Subcutaneous abdominal adipose tissue (tissue), 5 donors: ENCODE results near the gene OOEP.
"Not testable (repeated sequence)": the region's sequence is repeated elsewhere in the genome, so short reads cannot be mapped to it uniquely, and the experiment has no call there.

Experiments
- H3K27ac ChIP-seq: one replicate; pipeline ENCODE4 v1.7.0; 2013; ENCODE audit warnings: low read depth, mild to moderate bottlenecking, inconsistent platforms, low read length, moderate library complexity
- H3K27me3 ChIP-seq, 5 donors: one replicate each; pipeline ENCODE4 v1.7.0; 2013; ENCODE audit warnings: low read length in 5 of 5, inconsistent platforms in 1 of 5; ENCODE audit not compliant: control insufficient read depth in 5 of 5, insufficient read depth in 4 of 5
- H3K36me3 ChIP-seq, 5 donors: one replicate each; pipeline ENCODE4 v1.7.0; 2013; ENCODE audit warnings: low read length in 5 of 5; ENCODE audit not compliant: control insufficient read depth in 5 of 5, insufficient read depth in 5 of 5
- H3K4me1 ChIP-seq, 5 donors: one replicate each; pipeline ENCODE4 v1.7.0; 2013; ENCODE audit warnings: low read length in 5 of 5, mild to moderate bottlenecking in 3 of 5, moderate library complexity in 1 of 5; ENCODE audit not compliant: control insufficient read depth in 5 of 5, insufficient read depth in 5 of 5
- H3K4me3 ChIP-seq, 5 donors: one replicate each; pipeline ENCODE4 v1.7.0; 2013; ENCODE audit warnings: low read length in 5 of 5, low read depth in 1 of 5
- H3K9ac ChIP-seq, 5 donors: one replicate each; pipeline ENCODE4 v1.7.0; 2013; ENCODE audit warnings: low read length in 5 of 5, mild to moderate bottlenecking in 4 of 5, moderate library complexity in 3 of 5
- H3K9me3 ChIP-seq, 5 donors: one replicate each; pipeline ENCODE4 v1.7.0; 2013; ENCODE audit warnings: low read length in 5 of 5; ENCODE audit not compliant: control insufficient read depth in 5 of 5
- donor health status: healthy.
- donor health status: healthy.
- donor health status: healthy.
- donor health status: healthy.
- donor health status: healthy.

The OOEP gene

GRCh38 chr6:73389854-73390253, 20.2 kb upstream of the OOEP start:
- no peaks in the 10 kb centered on the region for H3K9me3 ChIP-seq
- H3K27ac ChIP-seq: no peak overlapping the region
- H3K9ac ChIP-seq: no peak overlapping the region
- no peaks in the 10 kb centered on the region for H3K36me3 ChIP-seq
- no peak overlapping the region for H3K4me3 ChIP-seq
- H3K27me3 ChIP-seq: peaks cover 0 to 3% (median 0%) of the 10 kb centered on the region in 5 donors
- peaks cover 2 to 12% (median 8%) of the 10 kb centered on the region in 5 donors for H3K4me1 ChIP-seq

DNA sequence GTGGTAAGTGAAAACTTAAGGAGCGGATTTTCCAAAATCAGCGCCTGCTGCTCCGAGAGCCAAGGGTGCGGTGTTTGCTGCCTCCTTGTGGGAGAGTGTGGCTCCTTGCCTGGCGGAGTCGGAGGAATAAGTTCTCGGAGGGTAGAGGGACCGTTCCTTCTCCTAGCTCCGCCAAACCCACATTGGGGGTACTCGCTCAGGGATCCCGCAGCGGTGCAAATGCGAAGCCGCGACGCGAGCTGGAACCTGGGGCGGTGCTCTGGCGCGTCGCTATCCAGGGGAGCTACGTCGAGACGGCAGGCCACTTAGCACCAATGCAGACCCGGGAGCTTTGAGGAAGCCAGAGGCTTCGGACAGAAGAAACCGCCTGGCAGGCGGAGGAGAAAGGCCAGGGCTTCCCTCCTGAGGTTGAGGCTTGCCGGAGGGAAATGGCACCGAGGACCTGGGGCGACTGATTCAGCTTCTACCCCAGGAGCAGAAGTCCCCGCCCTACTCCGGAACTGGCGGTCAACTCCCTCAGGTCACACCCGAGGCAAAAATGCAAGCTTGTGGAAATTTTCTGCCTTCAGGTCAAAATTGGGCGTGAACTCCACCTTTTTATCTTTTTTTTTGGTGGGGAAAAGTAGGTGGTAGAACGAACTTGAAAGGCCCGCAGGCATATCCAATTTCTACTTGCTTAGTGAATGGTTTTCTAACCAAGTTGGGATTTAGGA, 19.3 kb upstream of the OOEP start:
- peak overlapping the region; percentile 50 for H3K27ac ChIP-seq
- H3K4me1 ChIP-seq: peaks cover 0 to 12% (median 8%) of the 10 kb centered on the region in 5 donors
- peak overlapping the region; percentile 71 to 83 (median 78) for H3K4me3 ChIP-seq
- no peaks in the 10 kb centered on the region for H3K9me3 ChIP-seq
- no peaks in the 10 kb centered on the region for H3K27me3 ChIP-seq
- no peaks in the 10 kb centered on the region for H3K36me3 ChIP-seq
- peak overlapping the region; percentile 25 to 80 (median 67) for H3K9ac ChIP-seq

DNA sequence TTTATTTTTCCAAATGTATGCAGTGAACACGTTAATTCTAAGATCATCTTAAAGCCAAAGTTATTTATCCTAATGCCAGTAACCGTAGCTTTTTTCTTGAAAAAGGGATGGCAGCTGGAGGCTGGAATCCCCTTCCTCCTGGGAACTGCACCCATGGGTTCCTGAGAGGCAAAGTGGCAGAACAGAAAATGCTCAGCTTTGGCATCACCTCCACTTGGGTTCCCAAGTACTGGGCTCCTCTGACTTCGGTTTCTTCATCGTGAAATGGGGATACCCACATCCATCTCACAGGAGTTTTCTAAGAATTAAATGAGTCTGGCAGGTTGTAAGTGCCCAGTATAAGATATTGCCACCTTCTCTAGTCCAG, 18.7 kb upstream of the OOEP start:
- H3K27ac ChIP-seq: no peak overlapping the region
- peaks cover 0 to 12% (median 8%) of the 10 kb centered on the region in 5 donors for H3K4me1 ChIP-seq
- H3K9ac ChIP-seq: peak overlapping the region in 4 of 5 donors; percentile 25 to 80 (median 72)
- no peaks in the 10 kb centered on the region for H3K9me3 ChIP-seq
- no peaks in the 10 kb centered on the region for H3K36me3 ChIP-seq
- H3K27me3 ChIP-seq: no peaks in the 10 kb centered on the region
- H3K4me3 ChIP-seq: peak overlapping the region; percentile 71 to 83 (median 78)

DNA sequence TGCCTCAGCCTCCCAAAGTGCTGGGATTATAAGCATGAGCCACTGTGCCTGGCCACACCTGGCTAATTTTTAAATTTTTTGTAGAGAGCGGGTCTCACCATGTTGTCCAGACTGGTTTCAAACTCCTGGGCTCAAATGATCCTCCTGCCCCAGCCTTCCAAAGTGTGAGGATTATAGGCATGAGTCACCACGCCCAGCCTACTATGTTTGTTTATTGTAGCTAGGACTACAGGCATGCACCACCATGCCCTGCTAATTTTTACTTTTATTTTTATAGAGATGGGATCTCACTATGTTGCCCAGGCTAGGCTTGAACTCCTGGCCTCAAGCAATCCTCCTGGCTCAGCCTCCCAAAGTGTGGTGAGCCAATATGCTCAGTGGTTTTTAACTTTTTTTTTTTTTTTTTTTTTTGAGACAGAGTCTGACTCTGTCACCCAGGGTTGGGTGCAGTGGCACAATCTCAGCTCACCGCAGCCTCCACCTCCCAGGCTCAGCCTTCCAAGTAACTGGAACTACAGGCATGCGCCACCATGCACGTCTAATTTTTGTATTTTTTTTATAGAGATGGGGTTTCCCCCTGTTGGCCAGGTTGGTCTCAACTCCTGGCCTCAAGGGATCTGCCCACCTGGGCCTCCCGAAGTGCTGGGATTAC, 12.9 kb upstream of the OOEP start:
- Histone ChIP-seq H3K9me3 (no peaks in the 10 kb centered on the region), H3K36me3 (no peaks in the 10 kb centered on the region), H3K4me1 (no peaks in the 10 kb centered on the region), H3K27me3 (no peaks in the 10 kb centered on the region), H3K9ac (no peak overlapping the region), H3K4me3 (no peak overlapping the region), H3K27ac (no peak overlapping the region)

DNA sequence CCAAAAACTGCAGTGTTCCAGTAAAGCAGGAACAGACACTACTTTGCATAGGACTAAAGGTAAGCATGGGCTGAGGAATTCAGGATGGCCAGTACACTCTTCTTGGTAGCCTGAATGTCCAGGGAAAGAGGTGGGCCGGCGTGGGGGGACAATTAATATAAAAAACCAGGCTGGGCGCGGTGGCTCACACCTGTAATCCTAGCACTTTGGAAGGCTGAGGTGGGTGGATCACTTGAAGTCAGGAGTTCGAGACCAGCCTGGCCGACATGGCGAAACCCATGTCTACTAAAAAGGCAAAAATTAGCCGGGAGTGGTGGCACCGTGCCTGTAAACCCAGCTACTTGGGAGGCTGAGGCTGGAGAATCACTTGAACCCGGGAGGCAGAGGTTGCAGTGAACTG, 11.8 kb upstream of the OOEP start:
- not testable (repeated sequence) for H3K9ac ChIP-seq, H3K27ac ChIP-seq, H3K36me3 ChIP-seq, H3K4me1 ChIP-seq, H3K27me3 ChIP-seq, H3K9me3 ChIP-seq, H3K4me3 ChIP-seq

- H3K9me3 ChIP-seq: peaks cover 0 to 5% (median 4%) of the 10 kb centered on the region in 5 donors
- no peaks in the 10 kb centered on the region for H3K4me1 ChIP-seq
- no peak overlapping the region for H3K27ac ChIP-seq
- no peak overlapping the region for H3K4me3 ChIP-seq
- no peak overlapping the region for H3K9ac ChIP-seq
- no peaks in the 10 kb centered on the region for H3K27me3 ChIP-seq
- no peaks in the 10 kb centered on the region for H3K36me3 ChIP-seq
Observed at GRCh38 chr6:73377225-73377624, 7.5 kb upstream of the OOEP start.

DNA sequence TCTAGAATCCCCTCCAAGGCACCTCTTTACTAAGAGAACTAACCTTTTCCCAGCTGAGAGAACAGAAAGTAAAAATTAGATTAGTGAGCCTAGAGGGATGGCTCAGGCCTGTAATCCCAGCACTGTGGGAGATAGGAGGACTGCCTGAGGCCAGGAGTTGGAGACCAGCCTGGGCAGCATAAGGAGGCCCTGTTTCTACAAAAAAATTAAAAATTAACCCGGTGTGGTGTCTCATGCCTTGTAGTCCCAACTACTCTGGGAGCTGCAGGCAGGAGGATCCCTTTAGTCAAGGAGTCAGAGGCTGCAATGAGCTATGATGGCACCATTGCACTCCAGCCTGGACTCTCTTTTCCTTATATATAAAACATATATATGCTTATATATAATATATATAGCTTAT, 5.5 kb upstream of the OOEP start:
- H3K36me3 ChIP-seq: no peaks in the 10 kb centered on the region
- no peak overlapping the region for H3K27ac ChIP-seq

DNA sequence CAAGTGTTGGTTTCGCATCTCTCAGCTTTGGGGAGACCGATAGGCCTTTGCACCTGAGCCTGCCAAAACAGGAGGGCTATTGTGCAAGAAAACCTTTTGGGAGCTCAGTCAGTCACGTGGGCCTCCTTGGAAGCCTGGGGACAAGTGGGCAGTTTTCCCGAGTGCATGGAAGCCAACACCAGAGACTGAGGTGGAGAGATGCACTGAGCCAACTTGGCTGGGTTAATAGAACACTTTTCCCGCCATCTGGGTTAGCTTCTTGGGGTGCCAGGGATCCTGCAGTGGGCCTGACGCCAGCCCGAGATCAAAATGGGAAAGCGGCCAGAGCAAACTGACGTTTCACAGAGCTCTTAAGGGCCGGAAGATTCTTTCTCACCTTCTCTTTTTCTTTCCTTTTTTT, 2.8 kb upstream of the OOEP start:
- H3K27me3 ChIP-seq: no peaks in the 10 kb centered on the region
- H3K9ac ChIP-seq: no peak overlapping the region
- H3K27ac ChIP-seq: no peak overlapping the region
- H3K4me1 ChIP-seq: no peaks in the 10 kb centered on the region
- peaks cover 0 to 13% (median 10%) of the 10 kb centered on the region in 5 donors for H3K9me3 ChIP-seq
- no peak overlapping the region for H3K4me3 ChIP-seq
- H3K36me3 ChIP-seq: no peaks in the 10 kb centered on the region

More for the DNA sequence above, 5.5 kb upstream of the OOEP start:
- no peaks in the 10 kb centered on the region for H3K27me3 ChIP-seq
- peaks cover 0 to 11% (median 10%) of the 10 kb centered on the region in 5 donors for H3K9me3 ChIP-seq
- H3K4me3 ChIP-seq: no peak overlapping the region
- no peak overlapping the region for H3K9ac ChIP-seq
- H3K4me1 ChIP-seq: no peaks in the 10 kb centered on the region

GRCh38 chr6:73371984-73372383, 2.3 kb upstream of the OOEP start:
- no peaks in the 10 kb centered on the region for H3K36me3 ChIP-seq
- no peak overlapping the region for H3K4me3 ChIP-seq
- no peaks in the 10 kb centered on the region for H3K27me3 ChIP-seq
- H3K4me1 ChIP-seq: no peaks in the 10 kb centered on the region
- H3K9ac ChIP-seq: no peak overlapping the region
- H3K9me3 ChIP-seq: peaks cover 0 to 13% (median 10%) of the 10 kb centered on the region in 5 donors
- H3K27ac ChIP-seq: no peak overlapping the region

DNA sequence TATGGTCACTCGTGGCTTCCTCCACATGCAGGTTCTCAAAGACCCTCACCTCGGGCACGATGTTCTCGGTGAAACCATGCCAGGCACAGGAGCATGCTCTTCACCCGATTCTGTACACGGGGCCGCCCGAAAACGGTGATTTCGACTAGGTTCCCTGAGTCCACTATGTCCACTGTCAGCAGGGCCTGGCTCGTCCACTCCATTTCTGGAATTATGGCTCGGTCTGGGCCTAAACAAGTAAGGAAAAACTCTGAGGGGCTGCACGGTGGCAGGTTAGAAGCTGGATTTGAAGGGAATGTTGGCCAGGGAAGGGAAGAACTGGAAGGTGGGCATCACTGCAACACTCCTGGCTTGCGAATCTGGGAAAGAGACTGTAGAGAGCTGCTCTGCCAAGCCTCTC, 540 bp downstream of the OOEP start:
- Histone ChIP-seq H3K9me3 (peaks cover 0 to 13% (median 10%) of the 10 kb centered on the region in 5 donors), H3K4me3 (no peak overlapping the region), H3K9ac (no peak overlapping the region), H3K36me3 (no peaks in the 10 kb centered on the region), H3K27ac (no peak overlapping the region), H3K4me1 (no peaks in the 10 kb centered on the region), H3K27me3 (no peaks in the 10 kb centered on the region)
